Epithelial cell of proximal tubule (primary cell): ENCODE measurements around the gene RPS6KA2. TPM values are rescaled to one million over a fixed set of nuclear protein-coding genes. Genes with fewer than 3 reads are reported as not detected.

Source experiments
- DNase-seq: peaks from one replicate; pipeline ENCODE4 v3.0.0-alpha.2; 2011; ENCODE audit warnings: low read depth
- H3K4me3 ChIP-seq: 2 replicates; pipeline ENCODE4 v1.5.1; 2011; ENCODE audit warnings: low read depth, mild to moderate bottlenecking, low read length
- total RNA-seq: library from RNA; depleted of rRNA; stranded (reverse); fragments of >200 nt; gene quantifications from 2 replicates; pipeline ENCODE4 v1.2.3, GENCODE V29; 2015
- TF ChIP-seq, protein P1 (sequence below): conservative IDR thresholded peaks from 2 replicates; pipeline ENCODE4 v1.5.1; 2012; ENCODE audit warnings: low read depth, mild to moderate bottlenecking, low read length

Gene RPS6KA2
- total RNA-seq, 1 donor from 2014 or later: 20.8 TPM

DNA sequence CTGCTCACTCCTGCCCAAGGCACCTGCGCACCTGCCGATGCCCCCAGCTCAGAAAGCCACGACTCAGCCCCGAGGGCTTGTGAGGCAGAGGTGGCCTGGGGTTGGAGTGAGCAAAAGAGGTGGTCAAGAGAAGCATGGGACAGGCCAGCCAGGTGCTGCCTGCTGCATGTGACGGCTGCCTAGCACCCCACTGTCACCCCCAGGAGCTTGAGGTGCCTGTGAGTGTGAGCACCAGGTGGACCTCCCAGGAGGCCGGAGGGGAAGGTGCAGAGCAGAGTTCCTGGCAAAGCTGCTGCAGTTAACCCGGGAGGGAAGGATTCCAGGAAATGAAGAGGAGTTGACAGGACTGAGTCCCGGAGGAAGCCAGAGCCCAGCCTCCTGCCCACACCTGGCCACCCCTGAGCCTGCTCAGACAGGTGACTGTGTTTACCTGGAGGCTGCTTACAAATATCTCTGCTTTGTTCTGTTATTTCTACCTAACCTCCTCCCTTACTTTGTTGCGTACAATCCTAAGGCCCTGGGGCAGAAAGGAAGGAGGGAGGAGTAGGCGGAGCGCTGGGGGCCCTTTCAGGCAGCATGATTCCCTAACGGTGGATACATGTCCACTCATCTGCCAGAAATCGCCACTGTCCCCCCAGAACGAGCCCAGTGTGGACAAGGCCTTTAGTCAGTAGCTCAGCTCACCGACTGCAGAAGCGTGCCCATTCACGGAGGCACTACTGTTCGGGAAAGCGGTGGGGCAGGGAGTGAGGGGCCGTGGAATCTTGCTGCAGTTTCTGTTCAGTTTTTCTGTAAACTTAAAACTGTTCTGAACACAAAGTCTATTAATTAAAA is 156.8 kb downstream of the RPS6KA2 start:
- DNase-seq: no peak
- H3K4me3 ChIP-seq: no peak overlapping the region
- TF ChIP-seq, protein P1, sequence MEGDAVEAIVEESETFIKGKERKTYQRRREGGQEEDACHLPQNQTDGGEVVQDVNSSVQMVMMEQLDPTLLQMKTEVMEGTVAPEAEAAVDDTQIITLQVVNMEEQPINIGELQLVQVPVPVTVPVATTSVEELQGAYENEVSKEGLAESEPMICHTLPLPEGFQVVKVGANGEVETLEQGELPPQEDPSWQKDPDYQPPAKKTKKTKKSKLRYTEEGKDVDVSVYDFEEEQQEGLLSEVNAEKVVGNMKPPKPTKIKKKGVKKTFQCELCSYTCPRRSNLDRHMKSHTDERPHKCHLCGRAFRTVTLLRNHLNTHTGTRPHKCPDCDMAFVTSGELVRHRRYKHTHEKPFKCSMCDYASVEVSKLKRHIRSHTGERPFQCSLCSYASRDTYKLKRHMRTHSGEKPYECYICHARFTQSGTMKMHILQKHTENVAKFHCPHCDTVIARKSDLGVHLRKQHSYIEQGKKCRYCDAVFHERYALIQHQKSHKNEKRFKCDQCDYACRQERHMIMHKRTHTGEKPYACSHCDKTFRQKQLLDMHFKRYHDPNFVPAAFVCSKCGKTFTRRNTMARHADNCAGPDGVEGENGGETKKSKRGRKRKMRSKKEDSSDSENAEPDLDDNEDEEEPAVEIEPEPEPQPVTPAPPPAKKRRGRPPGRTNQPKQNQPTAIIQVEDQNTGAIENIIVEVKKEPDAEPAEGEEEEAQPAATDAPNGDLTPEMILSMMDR: no peak

DNA sequence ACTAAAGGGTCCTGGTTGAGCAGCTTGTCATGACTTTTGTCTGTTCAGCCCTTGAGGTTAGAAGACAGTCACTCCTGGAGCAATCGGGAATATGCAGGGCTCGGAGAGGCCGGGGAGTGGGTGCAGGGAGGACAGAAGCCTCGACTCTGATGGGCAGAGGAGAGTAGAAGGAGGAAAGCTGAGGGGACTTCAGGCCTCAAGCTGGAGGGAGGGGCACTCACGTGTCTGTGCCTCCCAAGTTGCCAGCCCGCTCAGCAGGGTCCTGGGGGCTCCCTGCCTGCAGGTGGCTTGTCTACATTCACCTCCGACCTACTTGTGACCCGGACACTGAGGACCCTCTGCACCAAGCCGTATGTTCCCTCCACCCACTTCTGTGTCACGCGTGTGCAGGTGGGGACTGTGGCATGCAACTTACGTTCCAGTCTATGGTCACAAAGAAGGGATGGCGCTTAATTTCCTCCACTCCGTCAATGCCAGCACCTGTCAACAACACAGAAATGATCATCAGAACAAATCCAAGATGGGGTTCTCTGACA is 157.6 kb downstream of the RPS6KA2 start:
- TF ChIP-seq, protein P1: no peak
- no peak for DNase-seq
- H3K4me3 ChIP-seq: no peak overlapping the region

DNA sequence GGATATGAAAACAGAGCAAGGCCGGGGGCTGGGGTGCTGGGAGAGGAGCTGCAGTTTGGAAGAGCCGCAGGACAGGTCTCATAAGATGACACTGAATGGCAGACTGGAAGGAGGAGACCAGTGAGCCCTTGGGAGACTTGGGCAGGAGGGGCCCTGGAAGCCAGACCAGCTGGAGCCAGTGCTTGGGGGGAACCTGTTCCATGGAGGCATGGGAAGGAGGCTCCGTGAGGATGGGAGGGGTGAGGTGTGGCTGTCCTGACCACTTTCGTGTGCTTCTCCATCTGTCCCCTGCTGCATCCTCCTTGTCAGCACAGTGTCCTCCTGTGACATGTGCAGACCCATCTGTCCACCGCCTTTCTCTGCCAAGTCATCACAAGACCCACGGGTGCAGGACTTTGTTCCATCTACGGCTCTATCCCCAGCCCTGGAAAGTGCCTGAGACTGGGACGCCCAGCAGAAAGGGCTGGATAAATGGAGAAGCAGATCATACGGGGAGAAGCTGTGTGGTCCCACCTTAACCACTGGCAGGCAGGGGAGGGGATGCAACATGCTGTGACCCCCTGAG is 159.5 kb downstream of the RPS6KA2 start:
- H3K4me3 ChIP-seq: no peak overlapping the region
- TF ChIP-seq, protein P1: no peak
- no peak for DNase-seq

DNA sequence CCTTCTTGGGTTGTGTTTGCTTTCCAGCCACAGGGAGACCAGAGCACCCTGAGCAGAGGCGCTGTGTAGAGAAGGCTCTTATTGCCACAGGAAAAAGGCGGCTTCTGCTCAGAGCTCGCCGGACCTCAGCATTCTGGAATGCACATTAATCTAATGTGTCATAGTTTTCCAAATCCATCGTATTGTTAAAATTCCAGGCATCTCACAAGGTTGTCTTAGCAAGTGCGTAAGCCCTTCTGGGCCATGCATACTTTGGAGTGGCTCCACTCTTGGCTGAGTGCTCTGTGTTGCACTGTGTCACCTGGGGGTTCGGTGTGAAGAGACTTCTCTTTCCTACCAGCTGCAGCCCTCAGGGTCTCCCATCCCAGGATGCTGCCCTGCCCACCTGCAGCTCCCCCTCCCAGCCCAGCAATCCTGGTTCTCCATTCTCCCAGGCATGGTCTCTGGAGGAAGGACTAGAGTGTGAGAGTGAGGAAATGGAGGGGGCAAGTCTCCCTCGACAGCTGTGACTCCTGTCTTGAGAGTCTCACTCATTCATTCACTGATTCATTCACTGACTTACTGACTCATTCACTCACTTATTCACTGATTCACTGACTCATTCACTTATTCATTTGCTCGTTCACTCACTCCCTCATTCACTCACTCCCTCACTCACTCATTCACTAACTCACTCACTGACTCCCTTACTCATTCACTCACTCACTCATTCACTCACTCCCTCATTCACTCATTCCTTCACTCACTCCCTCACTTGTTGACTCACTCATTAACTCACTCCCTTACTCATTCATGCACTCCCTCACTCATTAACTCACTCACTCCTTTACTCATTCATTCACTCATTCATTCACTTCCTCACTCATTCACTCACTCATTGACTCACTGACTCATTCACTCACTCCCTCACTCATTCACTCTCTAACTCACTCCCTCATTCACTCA is 160.6 kb downstream of the RPS6KA2 start:
- no peak for DNase-seq
- H3K4me3 ChIP-seq: no peak overlapping the region
- TF ChIP-seq, protein P1: no peak

DNA sequence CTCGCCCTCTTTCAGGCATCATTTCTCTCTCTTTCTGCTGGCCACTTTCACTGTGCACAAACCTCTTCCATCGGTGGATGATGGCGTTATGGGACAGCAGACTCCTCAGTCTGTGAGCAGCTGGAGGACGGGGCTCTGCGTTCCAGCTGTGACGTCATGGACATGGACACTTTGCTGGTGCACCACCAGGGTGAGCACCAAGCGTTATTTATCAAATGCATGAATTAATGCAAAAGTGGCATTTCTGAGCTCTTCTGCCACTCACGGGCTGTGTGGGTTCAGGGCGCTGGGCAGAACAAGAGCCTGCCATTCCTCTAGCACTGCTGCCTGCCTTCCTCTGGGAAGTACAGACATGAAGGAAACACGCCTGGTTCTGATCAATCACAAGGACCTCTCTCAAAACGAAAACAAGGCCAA is 161.4 kb downstream of the RPS6KA2 start:
- DNase-seq: no peak
- no peak overlapping the region for H3K4me3 ChIP-seq
- TF ChIP-seq, protein P1: no peak

DNA sequence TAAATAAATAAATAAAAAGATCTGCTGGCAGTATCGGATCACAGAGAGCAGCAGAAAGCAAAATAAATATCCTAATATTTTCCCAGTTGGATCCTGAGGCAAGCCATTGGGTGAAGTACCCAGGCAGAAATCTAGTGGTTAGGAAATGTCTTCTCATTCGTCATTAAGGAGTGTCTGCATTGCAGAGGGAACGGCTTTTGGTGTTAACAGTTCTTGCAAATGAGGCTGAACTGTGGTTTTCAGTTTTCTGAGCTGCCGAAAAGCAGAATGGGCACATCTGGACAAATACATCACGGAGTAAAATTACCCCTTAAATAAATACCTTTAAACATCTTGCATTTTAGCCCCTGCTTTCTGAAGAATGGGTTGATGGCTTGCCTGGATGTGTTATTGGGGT is 162.1 kb downstream of the RPS6KA2 start:
- DNase-seq: no peak
- TF ChIP-seq, protein P1: no peak
- no peak overlapping the region for H3K4me3 ChIP-seq
